ENCODE data around the gene MOB3B. TPM values are rescaled to one million over a fixed set of nuclear protein-coding genes. Genes with fewer than 3 reads are reported as not detected.

MOB3B gene
- total RNA-seq, 6 experiments from 2014 or later: not detected

- Mint-ChIP-seq H3K36me3 (ENCODE audit: low read depth) (no peaks in the 10 kb centered on the region), H3K9me3 (no peaks in the 10 kb centered on the region), H3K4me1 (ENCODE audit: low read depth) (no peaks in the 10 kb centered on the region), H3K27ac (no peak overlapping the region), H3K4me3 (no peak overlapping the region), H3K27me3 (ENCODE audit: insufficient read depth) (no peaks in the 10 kb centered on the region; the same call in 1 of the 2 replicates)
- no peak for TF ChIP-seq CTCF (IDR thresholded peaks at IDR 0.05)
- no peak for DNase-seq
These were observed 174.4 kb downstream of the MOB3B start for GRCh38 chr9:27355166-27355565.

GRCh38 chr9:27353474-27354229, 176.0 kb downstream of the MOB3B start:
- no peak for DNase-seq
- H3K9me3 Mint-ChIP-seq: no peaks in the 10 kb centered on the region

GRCh38 chr9:27353166-27353473, 176.5 kb downstream of the MOB3B start:
- H3K4me1 Mint-ChIP-seq (ENCODE audit: low read depth): no peaks in the 10 kb centered on the region
- no peaks in the 10 kb centered on the region; the same call in 1 of the 2 replicates for H3K27me3 Mint-ChIP-seq (ENCODE audit: insufficient read depth)
- no peak for DNase-seq
- TF ChIP-seq CTCF (IDR thresholded peaks at IDR 0.05): no peak
- no peaks in the 10 kb centered on the region for H3K36me3 Mint-ChIP-seq (ENCODE audit: low read depth)
- no peaks in the 10 kb centered on the region for H3K9me3 Mint-ChIP-seq
- H3K4me3 Mint-ChIP-seq: no peak overlapping the region
- no peak overlapping the region for H3K27ac Mint-ChIP-seq

More at GRCh38 chr9:27353474-27354229, 176.0 kb downstream of the MOB3B start:
- no peaks in the 10 kb centered on the region for H3K4me1 Mint-ChIP-seq (ENCODE audit: low read depth)
- H3K36me3 Mint-ChIP-seq (ENCODE audit: low read depth): no peaks in the 10 kb centered on the region
- H3K4me3 Mint-ChIP-seq: no peak overlapping the region
- H3K27me3 Mint-ChIP-seq (ENCODE audit: insufficient read depth): no peaks in the 10 kb centered on the region; the same call in 1 of the 2 replicates
- H3K27ac Mint-ChIP-seq: no peak overlapping the region
- TF ChIP-seq CTCF (IDR thresholded peaks at IDR 0.05): no peak

GRCh38 chr9:27352457-27353165, 177.0 kb downstream of the MOB3B start:
- DNase-seq: no peak
- H3K9me3 Mint-ChIP-seq: no peaks in the 10 kb centered on the region
- H3K27me3 Mint-ChIP-seq (ENCODE audit: insufficient read depth): no peaks in the 10 kb centered on the region; the same call in 1 of the 2 replicates
- H3K27ac Mint-ChIP-seq: no peak overlapping the region
- H3K36me3 Mint-ChIP-seq (ENCODE audit: low read depth): no peaks in the 10 kb centered on the region
- TF ChIP-seq CTCF (IDR thresholded peaks at IDR 0.05): no peak
- no peak overlapping the region for H3K4me3 Mint-ChIP-seq
- no peaks in the 10 kb centered on the region for H3K4me1 Mint-ChIP-seq (ENCODE audit: low read depth)

- no peak overlapping the region for H3K27ac Mint-ChIP-seq
- no peak for TF ChIP-seq CTCF (IDR thresholded peaks at IDR 0.05)
- no peaks in the 10 kb centered on the region for H3K4me1 Mint-ChIP-seq (ENCODE audit: low read depth)
- no peak overlapping the region for H3K4me3 Mint-ChIP-seq
- no peaks in the 10 kb centered on the region for H3K9me3 Mint-ChIP-seq
- DNase-seq: no peak
- no peaks in the 10 kb centered on the region; the same call in 1 of the 2 replicates for H3K27me3 Mint-ChIP-seq (ENCODE audit: insufficient read depth)
- no peaks in the 10 kb centered on the region for H3K36me3 Mint-ChIP-seq (ENCODE audit: low read depth)
These were observed 178.2 kb downstream of the MOB3B start for GRCh38 chr9:27351438-27351837.

Measured in HFFc6 (cell line).